WI38 (cell line): ENCODE measurements around the gene DNAL4.

Experiments used
- H3K4me3 ChIP-seq: 2 replicates; pipeline ENCODE4 v1.5.1; 2011; ENCODE audit warnings: low read depth, mild to moderate bottlenecking, control low read depth, low read length
- TF ChIP-seq, protein P1 (sequence below): IDR thresholded peaks from 2 replicates; pipeline ENCODE4 v1.5.1; 2012; ENCODE audit warnings: low read depth, mild to moderate bottlenecking, control low read depth, low read length

Gene DNAL4

DNA sequence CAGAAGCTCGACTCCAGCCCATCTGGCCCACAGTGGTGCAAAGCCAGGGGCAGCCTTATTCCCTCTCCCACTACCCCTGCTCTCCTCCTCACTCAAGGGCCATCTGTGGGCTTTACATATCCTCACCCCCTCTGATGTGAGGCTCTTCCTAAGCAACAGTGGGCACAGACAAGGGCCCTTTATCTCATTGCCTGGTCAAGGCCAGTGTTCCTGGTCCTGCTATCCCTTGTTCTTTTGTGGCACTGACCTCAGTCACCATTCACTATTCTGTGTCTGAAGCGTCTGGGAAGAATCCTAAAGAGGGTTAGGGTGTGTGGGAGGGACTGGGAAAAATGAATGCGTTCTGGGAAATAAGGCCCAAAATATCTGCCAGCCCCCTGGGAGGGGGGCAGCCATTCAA is 7.3 kb downstream of the DNAL4 start:
- TF ChIP-seq, protein P1, sequence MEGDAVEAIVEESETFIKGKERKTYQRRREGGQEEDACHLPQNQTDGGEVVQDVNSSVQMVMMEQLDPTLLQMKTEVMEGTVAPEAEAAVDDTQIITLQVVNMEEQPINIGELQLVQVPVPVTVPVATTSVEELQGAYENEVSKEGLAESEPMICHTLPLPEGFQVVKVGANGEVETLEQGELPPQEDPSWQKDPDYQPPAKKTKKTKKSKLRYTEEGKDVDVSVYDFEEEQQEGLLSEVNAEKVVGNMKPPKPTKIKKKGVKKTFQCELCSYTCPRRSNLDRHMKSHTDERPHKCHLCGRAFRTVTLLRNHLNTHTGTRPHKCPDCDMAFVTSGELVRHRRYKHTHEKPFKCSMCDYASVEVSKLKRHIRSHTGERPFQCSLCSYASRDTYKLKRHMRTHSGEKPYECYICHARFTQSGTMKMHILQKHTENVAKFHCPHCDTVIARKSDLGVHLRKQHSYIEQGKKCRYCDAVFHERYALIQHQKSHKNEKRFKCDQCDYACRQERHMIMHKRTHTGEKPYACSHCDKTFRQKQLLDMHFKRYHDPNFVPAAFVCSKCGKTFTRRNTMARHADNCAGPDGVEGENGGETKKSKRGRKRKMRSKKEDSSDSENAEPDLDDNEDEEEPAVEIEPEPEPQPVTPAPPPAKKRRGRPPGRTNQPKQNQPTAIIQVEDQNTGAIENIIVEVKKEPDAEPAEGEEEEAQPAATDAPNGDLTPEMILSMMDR, result no peak
- no peak overlapping the region for H3K4me3 ChIP-seq

GRCh38 chr22:38784856-38785255 is 9.1 kb downstream of the DNAL4 start:
- H3K4me3 ChIP-seq, result no peak overlapping the region
- TF ChIP-seq, protein P1, result no peak

DNA sequence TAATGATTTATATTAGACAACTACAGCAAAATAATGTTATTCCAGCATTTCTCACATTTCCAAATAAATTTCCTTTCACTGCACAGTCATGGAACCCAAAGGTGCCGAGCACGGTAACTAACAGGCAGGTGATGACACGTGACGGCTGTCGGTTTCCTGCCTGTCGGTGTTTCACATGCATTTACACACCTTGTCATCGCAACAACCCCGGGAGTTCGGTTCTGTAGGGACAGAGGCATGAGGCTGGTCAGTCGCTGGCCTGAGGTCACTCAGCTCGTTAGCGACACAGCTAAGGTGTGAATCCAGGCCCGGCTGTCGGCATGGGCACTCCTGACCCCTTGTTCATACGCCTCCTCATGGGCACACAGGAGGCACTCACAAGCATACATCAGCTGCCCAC is 9.9 kb downstream of the DNAL4 start:
- TF ChIP-seq, protein P1, result no peak
- no peak overlapping the region for H3K4me3 ChIP-seq

DNA sequence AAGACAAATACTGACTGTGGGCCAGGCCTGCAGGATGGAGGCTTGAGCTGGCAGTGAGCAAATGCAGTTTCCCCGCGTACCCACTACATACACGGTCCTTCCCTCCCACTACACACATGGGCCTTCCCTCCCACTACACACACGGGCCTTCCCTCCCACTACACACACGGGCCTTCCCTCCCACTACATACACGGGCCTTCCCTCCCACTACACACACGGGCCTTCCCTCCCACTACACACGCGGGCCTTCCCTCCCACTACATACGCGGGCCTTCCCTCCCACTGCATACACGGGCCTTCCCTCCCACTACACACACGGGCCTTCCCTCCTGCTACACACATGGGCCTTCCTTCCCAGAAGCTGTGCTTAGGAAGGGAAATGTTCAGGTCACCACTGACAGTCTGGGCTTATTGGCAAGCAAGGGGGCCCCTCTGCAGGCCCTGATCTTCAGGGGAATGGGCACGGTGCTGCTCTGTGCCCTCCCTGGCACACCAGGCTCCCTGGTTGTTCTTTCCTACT is 10.8 kb downstream of the DNAL4 start:
- TF ChIP-seq, protein P1, result no peak
- no peak overlapping the region for H3K4me3 ChIP-seq

DNA sequence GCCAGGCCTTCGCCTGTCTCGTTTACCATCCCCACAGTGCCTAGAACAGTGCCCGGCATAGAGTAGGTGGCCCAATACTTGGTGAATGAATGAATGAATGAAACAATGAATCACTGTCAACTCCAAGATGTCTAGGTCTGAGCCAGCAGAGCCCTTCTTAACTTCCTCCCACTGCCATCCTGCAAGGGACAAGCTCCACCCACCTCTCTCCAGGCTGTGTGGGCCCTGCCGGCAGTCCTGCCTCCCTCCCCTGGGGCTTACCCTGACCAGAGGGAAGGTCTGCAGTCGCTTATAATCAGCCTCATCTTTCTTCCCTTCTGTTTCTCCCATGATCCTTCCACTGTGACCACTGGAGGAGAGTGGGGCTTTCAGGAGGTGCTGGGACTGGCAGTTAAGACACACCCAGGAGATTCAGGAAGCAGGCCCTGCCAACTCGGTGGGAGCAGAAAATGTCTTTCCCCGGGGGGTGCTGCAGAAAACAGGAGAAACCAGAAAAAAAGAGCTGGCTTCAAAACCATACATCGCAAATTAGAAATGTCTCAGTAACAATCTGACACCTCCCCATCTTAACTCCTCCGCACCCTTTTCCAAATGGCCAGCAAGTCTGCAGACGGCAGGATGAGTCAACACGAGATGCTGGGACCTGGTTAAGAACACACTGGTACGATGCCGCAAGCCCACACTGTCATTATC is 11.4 kb downstream of the DNAL4 start:
- TF ChIP-seq, protein P1, result no peak
- no peak overlapping the region for H3K4me3 ChIP-seq

- no peak overlapping the region for H3K4me3 ChIP-seq
- TF ChIP-seq, protein P1, result no peak
Observed at GRCh38 chr22:38781033-38781432, 12.9 kb downstream of the DNAL4 start.

- no peak overlapping the region for H3K4me3 ChIP-seq
- TF ChIP-seq, protein P1, result no peak
Observed at GRCh38 chr22:38777087-38777671, 16.8 kb downstream of the DNAL4 start.
